ENCODE data around the gene GART. TPM values are rescaled to one million over a fixed set of nuclear protein-coding genes. Genes with fewer than 3 reads are reported as not detected.

Gene GART
- total and polyA plus RNA-seq, 7 donors, result 22.0 to 77.8 (median 46.3) TPM

- WGBS, 3 donors, result 17 to 28% (median 23%) methylated on average over 3 of the region's 3 CpGs
- intact Hi-C loops (cut with DNase I), result no loop called here
Measured at GRCh38 chr21:33572350-33572749, 30.4 kb upstream of the GART start.

DNA sequence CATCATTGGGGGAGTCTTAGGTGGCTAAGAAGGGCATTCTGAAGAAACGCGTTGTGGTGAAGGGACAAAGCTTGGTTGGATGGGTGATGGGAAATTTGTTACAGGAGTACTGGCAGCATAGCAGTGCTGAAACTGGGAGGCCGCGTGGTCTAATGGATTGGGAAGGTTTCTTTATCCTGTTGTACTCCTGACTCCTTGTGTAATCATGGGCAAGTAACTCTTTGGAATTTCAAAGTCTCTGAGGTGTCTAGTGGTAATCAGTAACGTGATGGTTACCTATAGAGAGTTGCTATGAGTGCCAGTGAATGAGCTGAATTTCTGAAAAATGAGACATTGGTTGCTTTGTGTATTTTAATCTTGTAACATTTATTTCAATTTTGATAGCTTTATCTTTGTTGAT lies 28.1 kb upstream of the GART start:
- TF ChIP-seq, protein P1, sequence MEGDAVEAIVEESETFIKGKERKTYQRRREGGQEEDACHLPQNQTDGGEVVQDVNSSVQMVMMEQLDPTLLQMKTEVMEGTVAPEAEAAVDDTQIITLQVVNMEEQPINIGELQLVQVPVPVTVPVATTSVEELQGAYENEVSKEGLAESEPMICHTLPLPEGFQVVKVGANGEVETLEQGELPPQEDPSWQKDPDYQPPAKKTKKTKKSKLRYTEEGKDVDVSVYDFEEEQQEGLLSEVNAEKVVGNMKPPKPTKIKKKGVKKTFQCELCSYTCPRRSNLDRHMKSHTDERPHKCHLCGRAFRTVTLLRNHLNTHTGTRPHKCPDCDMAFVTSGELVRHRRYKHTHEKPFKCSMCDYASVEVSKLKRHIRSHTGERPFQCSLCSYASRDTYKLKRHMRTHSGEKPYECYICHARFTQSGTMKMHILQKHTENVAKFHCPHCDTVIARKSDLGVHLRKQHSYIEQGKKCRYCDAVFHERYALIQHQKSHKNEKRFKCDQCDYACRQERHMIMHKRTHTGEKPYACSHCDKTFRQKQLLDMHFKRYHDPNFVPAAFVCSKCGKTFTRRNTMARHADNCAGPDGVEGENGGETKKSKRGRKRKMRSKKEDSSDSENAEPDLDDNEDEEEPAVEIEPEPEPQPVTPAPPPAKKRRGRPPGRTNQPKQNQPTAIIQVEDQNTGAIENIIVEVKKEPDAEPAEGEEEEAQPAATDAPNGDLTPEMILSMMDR (IDR thresholded peaks at IDR 0.05), result no peak
- Histone ChIP-seq H3K27me3 (ENCODE audit: insufficient read depth in 3 of 3, low read length in 2 of 3) (no peaks in the 10 kb centered on the region), H3K4me1 (no peaks in the 10 kb centered on the region), H3K4me3 (no peak overlapping the region), H3K9me3 (no peaks in the 10 kb centered on the region), H3K36me3 (ENCODE audit: insufficient read depth in 1 of 2, low read depth in 1 of 2) (peaks cover 6 to 86% of the 10 kb centered on the region in 2 donors), H3K27ac (no peak overlapping the region)
- DNase-seq (no peak), ATAC-seq (no peak)
- intact Hi-C loops (cut with DNase I), result loop anchor here in 1 of 2 donors (10.0 kb wide), 1 partner anchor 55 kb away; no protein-coding TSS in a partner anchor
- 88 to 92% (median 89%) methylated on average over 5 of the region's 5 CpGs for WGBS, 3 donors

More at GRCh38 chr21:33572350-33572749, 30.4 kb upstream of the GART start:
- Histone ChIP-seq H3K27me3 (ENCODE audit: insufficient read depth in 3 of 3, low read length in 2 of 3) (no peaks in the 10 kb centered on the region), H3K4me1 (no peaks in the 10 kb centered on the region), H3K9me3 (no peaks in the 10 kb centered on the region), H3K36me3 (ENCODE audit: insufficient read depth in 1 of 2, low read depth in 1 of 2) (peaks cover 6 to 100% of the 10 kb centered on the region in 2 donors), H3K4me3 (no peak overlapping the region), H3K27ac (no peak overlapping the region)
- TF ChIP-seq, protein P1 (IDR thresholded peaks at IDR 0.05), result no peak
- ATAC-seq (no peak), DNase-seq (no peak)

DNA sequence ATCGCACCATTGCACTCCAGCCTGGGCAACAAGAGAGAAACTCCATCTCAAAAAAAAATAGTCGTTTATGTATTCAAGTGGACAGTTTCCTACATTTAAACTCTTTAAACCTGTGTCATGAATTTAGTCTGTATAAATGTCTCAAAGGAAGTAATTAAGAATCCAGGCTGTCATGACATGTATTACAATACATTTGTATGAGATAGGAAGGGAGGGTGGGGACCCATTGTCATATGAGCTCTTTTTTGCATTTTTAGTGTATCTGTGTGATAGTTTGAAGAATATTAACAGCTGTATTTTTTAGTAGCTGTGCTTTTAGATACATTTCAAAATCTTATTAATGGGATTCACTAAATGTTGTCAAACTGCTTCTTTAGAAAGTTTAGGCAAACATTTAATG lies 26.5 kb upstream of the GART start:
- H3K4me3 ChIP-seq, result no peak overlapping the region
- TF ChIP-seq, protein P1 (IDR thresholded peaks at IDR 0.05), result no peak
- no peaks in the 10 kb centered on the region for H3K9me3 ChIP-seq
- no peaks in the 10 kb centered on the region for H3K27me3 ChIP-seq (ENCODE audit: insufficient read depth in 3 of 3, low read length in 2 of 3)
- intact Hi-C loops (cut with DNase I), result loop anchor here in 1 of 2 donors (10.0 kb wide), 1 partner anchor 54 kb away; no protein-coding TSS in a partner anchor
- H3K4me1 ChIP-seq, result peaks cover 4% of the 10 kb centered on the region
- DNase-seq, result no peak
- 78 to 83% (median 79%) methylated on average over 2 of the region's 2 CpGs for WGBS, 3 donors
- H3K27ac ChIP-seq, result no peak overlapping the region
- peaks cover 3 to 82% of the 10 kb centered on the region in 2 donors for H3K36me3 ChIP-seq (ENCODE audit: insufficient read depth in 1 of 2, low read depth in 1 of 2)
- ATAC-seq, result no peak

DNA sequence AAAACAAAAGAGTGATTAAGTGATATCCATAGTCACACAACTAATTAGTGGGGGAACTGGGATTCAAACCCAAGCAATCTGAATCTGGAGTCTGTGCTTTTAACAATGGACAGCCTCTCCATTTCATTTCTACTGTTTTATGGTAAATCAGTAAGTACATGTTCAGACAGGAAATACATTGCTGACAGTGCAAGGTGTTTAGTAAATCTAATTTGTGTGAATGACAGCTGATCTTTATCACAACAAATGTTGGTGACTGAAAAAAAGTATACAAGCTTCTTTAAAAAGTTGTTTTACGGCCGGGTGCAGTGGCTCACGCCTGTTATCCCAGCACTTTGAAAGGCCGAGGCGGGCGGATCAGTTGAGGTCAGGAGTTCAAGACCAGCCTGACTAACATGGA lies 26.0 kb upstream of the GART start:
- H3K4me3 ChIP-seq, result no peak overlapping the region
- TF ChIP-seq, protein P1 (IDR thresholded peaks at IDR 0.05), result no peak
- DNase-seq (no peak), ATAC-seq (no peak)
- H3K27me3 ChIP-seq (ENCODE audit: insufficient read depth in 3 of 3, low read length in 2 of 3), result no peaks in the 10 kb centered on the region
- 77 to 82% (median 81%) methylated on average over 6 of the region's 6 CpGs for WGBS, 3 donors
- H3K36me3 ChIP-seq (ENCODE audit: insufficient read depth in 1 of 2, low read depth in 1 of 2), result peaks cover 3 to 82% of the 10 kb centered on the region in 2 donors
- H3K4me1 ChIP-seq, result peaks cover 9% of the 10 kb centered on the region
- intact Hi-C loops (cut with DNase I), result loop anchor here in 1 of 2 donors (10.0 kb wide), 1 partner anchor 53 kb away; no protein-coding TSS in a partner anchor
- no peak overlapping the region for H3K27ac ChIP-seq
- no peaks in the 10 kb centered on the region for H3K9me3 ChIP-seq

DNA sequence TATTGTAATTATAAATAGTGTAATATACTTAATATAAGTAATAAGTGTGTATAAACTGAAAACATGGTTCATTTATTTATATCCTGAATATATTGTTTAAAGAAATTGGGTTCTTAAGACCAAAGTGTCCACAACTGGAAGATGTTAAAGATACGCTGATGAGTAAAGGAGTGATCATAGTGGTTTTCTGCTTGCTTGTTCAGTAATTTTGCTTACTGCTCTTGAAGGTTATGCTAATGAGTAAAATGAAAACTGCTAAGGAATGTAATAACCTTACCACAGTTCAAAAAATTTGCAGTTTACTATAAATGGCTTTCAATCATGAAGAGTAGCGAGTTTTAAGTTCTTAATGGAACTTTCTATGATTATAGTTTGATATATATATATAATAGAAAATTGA lies 24.6 kb upstream of the GART start:
- no peak for DNase-seq
- no peaks in the 10 kb centered on the region for H3K9me3 ChIP-seq
- no peak overlapping the region for H3K27ac ChIP-seq
- ATAC-seq, result no peak
- intact Hi-C loops (cut with DNase I), result loop anchor here in 1 of 2 donors (1.0 to 10.0 kb wide), 2 partner anchors 18 to 52 kb away; no protein-coding TSS in a partner anchor
- H3K36me3 ChIP-seq (ENCODE audit: insufficient read depth in 1 of 2, low read depth in 1 of 2), result peaks cover 3 to 82% of the 10 kb centered on the region in 2 donors
- H3K27me3 ChIP-seq (ENCODE audit: insufficient read depth in 3 of 3, low read length in 2 of 3), result no peaks in the 10 kb centered on the region
- 96 to 97% (median 96%) methylated on average over 2 of the region's 2 CpGs for WGBS, 3 donors
- TF ChIP-seq, protein P1 (IDR thresholded peaks at IDR 0.05), result no peak
- peaks cover 12% of the 10 kb centered on the region for H3K4me1 ChIP-seq
- no peak overlapping the region for H3K4me3 ChIP-seq
